ENCODE data around the gene CD37. TPM values are rescaled to one million over a fixed set of nuclear protein-coding genes. Genes with fewer than 3 reads are reported as not detected.

Gene CD37
- total RNA-seq, 1 donor from 2014 or later, result not detected

- H3K27me3 Mint-ChIP-seq (ENCODE audit: unreplicated experiment), result peaks cover 38% of the 10 kb centered on the region
- H3K36me3 Mint-ChIP-seq (ENCODE audit: low read depth, unreplicated experiment), result peaks cover 19% of the 10 kb centered on the region
- peaks cover 30% of the 10 kb centered on the region for H3K4me1 Mint-ChIP-seq (ENCODE audit: unreplicated experiment)
- no peaks in the 10 kb centered on the region for H3K9me3 Mint-ChIP-seq (ENCODE audit: unreplicated experiment)
- no peak for DNase-seq (ENCODE audit: low spot score)
- no peak overlapping the region for H3K27ac Mint-ChIP-seq (ENCODE audit: unreplicated experiment)
- peak overlapping the region; percentile 56 for H3K4me3 Mint-ChIP-seq (ENCODE audit: unreplicated experiment)
- no peak for TF ChIP-seq CTCF (IDR thresholded peaks at IDR 0.05; ENCODE audit: unreplicated experiment)
Observed at GRCh38 chr19:49333418-49333805, 1.8 kb upstream of the CD37 start.

GRCh38 chr19:49333811-49334288, 1.4 kb upstream of the CD37 start:
- no peak for TF ChIP-seq CTCF (IDR thresholded peaks at IDR 0.05; ENCODE audit: unreplicated experiment)
- H3K9me3 Mint-ChIP-seq (ENCODE audit: unreplicated experiment), result no peaks in the 10 kb centered on the region
- DNase-seq (ENCODE audit: low spot score), result no peak
- H3K4me3 Mint-ChIP-seq (ENCODE audit: unreplicated experiment), result no peak overlapping the region
- peaks cover 19% of the 10 kb centered on the region for H3K36me3 Mint-ChIP-seq (ENCODE audit: low read depth, unreplicated experiment)
- H3K4me1 Mint-ChIP-seq (ENCODE audit: unreplicated experiment), result peaks cover 34% of the 10 kb centered on the region
- H3K27me3 Mint-ChIP-seq (ENCODE audit: unreplicated experiment), result peaks cover 39% of the 10 kb centered on the region
- no peak overlapping the region for H3K27ac Mint-ChIP-seq (ENCODE audit: unreplicated experiment)

- Mint-ChIP-seq H3K27me3 (ENCODE audit: unreplicated experiment) (peaks cover 40% of the 10 kb centered on the region), H3K9me3 (ENCODE audit: unreplicated experiment) (no peaks in the 10 kb centered on the region), H3K36me3 (ENCODE audit: low read depth, unreplicated experiment) (peaks cover 22% of the 10 kb centered on the region), H3K4me3 (ENCODE audit: unreplicated experiment) (no peak overlapping the region), H3K27ac (ENCODE audit: unreplicated experiment) (no peak overlapping the region), H3K4me1 (ENCODE audit: unreplicated experiment) (peaks cover 47% of the 10 kb centered on the region)
- DNase-seq (ENCODE audit: low spot score), result no peak
- no peak for TF ChIP-seq CTCF (IDR thresholded peaks at IDR 0.05; ENCODE audit: unreplicated experiment)
Observed at GRCh38 chr19:49335784-49336481, 727 bp downstream of the CD37 start.

- peaks cover 40% of the 10 kb centered on the region for H3K27me3 Mint-ChIP-seq (ENCODE audit: unreplicated experiment)
- peak overlapping the region; percentile 68 for H3K4me3 Mint-ChIP-seq (ENCODE audit: unreplicated experiment)
- no peak overlapping the region for H3K27ac Mint-ChIP-seq (ENCODE audit: unreplicated experiment)
- H3K4me1 Mint-ChIP-seq (ENCODE audit: unreplicated experiment), result peaks cover 48% of the 10 kb centered on the region
- no peak for TF ChIP-seq CTCF (IDR thresholded peaks at IDR 0.05; ENCODE audit: unreplicated experiment)
- no peaks in the 10 kb centered on the region for H3K9me3 Mint-ChIP-seq (ENCODE audit: unreplicated experiment)
- H3K36me3 Mint-ChIP-seq (ENCODE audit: low read depth, unreplicated experiment), result peaks cover 26% of the 10 kb centered on the region
- no peak for DNase-seq (ENCODE audit: low spot score)
Observed at GRCh38 chr19:49336482-49337266, 1.5 kb downstream of the CD37 start.

All from endothelial cell (in vitro differentiated cells).